ENCODE results near the gene MAP4K2.

MAP4K2 gene

DNA sequence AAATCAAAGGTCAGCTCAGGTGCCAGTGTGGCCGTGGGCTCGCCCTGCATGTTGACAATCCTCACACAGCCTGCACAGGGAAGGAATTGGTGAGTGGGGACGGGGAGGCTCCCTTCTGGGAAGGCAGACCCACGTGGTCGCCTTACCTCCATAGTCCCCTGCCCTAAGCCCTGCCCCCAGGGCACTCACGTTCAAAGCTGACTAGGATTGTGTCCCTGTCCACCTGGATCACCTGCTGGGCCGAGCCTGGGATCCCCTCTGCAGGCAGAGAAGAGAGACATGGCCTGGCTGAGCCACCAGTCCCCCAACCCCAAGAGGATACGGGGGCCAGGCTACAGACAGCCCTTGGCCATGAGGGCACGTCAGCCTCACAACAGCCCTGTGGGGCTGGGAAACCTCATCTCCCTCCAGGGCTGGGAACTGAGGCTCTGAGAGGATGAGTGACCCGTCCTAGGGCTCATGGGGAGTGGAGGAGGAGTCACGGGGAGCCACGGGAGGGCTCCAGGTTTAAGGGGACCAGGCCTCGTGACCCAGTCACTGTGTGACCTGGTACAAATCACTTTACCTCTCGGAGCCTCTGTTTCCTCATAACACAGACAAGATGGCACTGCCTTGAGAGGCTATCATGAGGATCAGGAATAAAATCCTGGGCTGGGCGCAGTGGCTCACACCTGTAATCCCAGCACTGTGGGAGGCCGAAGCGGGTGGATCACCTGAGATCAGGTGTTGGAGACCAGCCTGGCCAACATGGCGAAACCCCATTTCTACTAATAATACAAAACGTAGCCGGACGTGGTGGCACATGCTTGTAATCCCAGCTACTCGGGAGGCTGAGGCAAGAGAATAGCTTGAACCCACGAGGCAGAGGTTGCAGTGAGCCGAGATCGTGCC, 12.6 kb downstream of the MAP4K2 start:
- H3K27ac ChIP-seq, result no peak overlapping the region
- TF ChIP-seq, protein P1, sequence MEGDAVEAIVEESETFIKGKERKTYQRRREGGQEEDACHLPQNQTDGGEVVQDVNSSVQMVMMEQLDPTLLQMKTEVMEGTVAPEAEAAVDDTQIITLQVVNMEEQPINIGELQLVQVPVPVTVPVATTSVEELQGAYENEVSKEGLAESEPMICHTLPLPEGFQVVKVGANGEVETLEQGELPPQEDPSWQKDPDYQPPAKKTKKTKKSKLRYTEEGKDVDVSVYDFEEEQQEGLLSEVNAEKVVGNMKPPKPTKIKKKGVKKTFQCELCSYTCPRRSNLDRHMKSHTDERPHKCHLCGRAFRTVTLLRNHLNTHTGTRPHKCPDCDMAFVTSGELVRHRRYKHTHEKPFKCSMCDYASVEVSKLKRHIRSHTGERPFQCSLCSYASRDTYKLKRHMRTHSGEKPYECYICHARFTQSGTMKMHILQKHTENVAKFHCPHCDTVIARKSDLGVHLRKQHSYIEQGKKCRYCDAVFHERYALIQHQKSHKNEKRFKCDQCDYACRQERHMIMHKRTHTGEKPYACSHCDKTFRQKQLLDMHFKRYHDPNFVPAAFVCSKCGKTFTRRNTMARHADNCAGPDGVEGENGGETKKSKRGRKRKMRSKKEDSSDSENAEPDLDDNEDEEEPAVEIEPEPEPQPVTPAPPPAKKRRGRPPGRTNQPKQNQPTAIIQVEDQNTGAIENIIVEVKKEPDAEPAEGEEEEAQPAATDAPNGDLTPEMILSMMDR (conservative IDR thresholded peaks at IDR 0.05), result no peak

DNA sequence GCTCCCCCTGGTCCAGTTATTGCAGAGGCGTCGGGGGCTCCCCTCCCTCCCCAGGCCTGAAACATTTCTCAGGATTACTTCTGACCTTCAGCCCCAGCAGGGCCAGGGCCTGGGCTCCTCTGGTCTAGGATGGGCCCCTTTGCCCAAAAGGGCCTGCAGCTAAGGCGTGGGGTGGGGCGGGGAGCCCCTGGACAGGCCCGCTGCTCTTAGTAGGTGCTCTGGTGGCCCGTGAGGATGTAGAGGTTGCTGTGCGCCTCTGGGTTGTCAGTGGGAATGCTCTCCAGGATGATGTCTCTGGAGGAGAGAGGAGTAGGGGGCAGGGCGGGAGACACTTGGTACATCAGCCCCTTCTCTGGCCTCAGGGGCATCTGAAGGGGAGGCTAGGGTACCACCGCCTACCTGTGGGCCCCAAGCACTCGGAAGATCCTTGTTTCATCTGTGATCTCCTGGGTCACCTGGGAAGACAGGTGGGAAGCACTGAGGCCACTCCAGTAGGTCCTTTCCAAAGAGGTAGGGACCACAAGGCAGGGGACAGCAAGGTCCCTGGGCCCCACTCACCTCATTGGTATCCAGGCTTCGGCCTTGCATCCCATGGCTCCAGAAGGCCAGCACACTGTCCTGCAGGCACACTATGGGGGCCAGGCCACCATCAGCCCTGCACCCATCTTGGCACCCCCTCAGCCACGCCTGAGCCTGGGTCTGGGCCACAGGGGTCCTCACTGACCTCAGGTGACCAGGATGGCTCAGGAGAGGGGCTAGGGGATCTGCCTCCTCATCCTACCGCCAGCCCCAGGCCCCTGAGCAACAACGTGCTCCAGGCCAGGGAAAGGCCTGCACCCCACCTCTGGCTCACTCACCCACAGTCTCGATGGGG, 13.4 kb downstream of the MAP4K2 start:
- no peak overlapping the region for H3K27ac ChIP-seq
- TF ChIP-seq, protein P1 (conservative IDR thresholded peaks at IDR 0.05), result no peak

DNA sequence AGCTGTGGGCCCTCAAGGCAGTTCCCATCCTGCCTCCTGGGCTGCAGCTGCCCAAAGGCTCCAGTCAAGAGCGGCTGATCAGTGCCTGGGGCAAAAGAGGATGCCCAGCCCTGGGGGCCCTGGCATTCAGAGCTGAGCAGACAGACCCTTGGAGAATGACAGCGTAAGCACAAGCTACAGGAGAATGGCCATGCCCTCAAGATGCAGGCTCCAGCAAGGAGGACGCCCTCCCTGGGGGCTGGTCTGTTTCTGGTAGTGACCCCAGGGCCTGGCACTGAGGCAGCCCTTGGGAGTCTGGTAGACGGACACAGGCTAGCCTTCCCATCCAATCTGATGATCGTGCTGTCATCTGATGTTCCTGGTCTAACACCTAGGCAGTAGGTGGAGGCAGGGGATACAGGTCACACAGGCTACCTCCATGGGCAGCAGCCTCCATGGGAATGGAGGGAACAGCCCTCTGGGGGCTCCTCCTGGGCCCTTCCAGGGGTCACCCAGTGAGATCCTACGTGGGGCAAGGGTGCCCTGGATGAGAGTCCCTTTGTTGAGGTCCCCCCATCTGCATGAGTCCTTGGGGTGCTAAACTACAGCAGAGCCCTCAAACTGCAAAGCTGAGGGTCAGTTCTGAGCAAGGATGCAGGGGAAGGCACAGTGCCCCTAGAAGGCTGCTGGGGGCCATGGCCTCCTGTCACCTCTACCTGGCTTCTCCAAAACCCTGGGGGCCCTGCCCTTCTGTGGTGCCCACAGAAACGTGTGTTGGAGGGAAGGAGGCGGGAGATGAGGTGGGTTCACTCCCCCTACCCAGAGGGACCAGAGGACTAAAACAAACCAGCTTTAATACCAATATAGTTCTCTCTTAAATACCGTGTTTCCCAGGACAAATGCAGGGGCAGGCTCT, 14.4 kb downstream of the MAP4K2 start:
- no peak overlapping the region for H3K27ac ChIP-seq
- TF ChIP-seq, protein P1 (conservative IDR thresholded peaks at IDR 0.05), result no peak

DNA sequence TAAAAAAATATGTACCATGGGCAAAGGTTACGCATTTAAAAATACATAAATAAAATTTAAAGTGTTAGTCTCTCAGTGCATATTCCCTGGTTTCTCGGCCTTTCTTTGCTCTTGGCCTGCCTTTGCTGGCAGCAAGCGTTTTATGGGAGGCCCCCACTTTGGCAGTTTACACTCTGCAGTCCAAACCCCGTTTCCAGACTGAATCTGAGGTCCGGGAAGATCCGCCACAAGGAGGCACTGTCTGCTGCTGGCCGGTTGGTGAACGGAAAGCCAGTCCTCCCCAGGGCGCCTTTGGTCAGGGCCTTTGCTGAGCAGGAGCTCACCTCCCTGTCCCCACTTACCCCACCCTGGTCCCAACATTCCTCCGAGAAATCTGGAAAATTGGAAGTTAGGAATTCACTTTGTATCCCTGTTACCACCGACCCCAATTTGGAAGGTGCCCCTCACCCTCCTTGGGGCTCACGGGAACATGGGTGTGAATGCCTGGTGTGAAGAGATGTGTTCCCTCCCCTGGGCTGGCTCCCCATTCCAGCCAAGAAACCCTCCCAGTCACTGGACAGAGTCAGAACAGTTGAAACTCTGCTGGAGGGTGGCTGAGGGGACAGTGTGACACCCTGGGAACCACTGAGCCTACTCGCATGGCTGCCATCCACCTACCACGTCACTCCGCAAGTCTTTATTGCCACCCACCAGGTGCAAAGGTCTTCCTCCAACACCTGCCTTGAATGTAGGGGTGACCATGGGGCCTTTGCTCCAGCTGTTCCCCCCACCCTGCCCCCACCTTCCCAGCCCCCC, 15.3 kb downstream of the MAP4K2 start:
- TF ChIP-seq, protein P1 (conservative IDR thresholded peaks at IDR 0.05), result peak; percentile 97
- no peak overlapping the region for H3K27ac ChIP-seq

DNA sequence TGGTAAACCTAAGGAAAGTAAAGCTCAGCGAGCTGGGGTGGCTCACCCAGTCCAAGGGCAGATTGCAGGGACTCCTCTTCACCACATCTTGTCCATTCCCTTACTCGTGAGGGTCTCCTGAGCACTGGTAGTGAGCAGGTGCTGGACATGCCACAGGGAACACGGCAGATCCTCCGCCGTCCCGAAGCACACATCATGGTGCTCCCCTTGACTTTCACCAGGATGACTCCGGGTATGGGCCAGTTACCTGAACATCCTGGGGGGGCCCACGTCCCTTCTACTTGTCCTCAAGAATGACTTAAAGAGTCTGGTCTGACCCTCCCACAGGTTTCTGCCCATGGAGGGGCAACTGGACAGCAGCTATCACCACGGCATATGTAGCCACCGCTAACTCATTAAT, 16.7 kb downstream of the MAP4K2 start:
- TF ChIP-seq, protein P1 (conservative IDR thresholded peaks at IDR 0.05), result no peak
- H3K27ac ChIP-seq, result peak overlapping the region; percentile 58

DNA sequence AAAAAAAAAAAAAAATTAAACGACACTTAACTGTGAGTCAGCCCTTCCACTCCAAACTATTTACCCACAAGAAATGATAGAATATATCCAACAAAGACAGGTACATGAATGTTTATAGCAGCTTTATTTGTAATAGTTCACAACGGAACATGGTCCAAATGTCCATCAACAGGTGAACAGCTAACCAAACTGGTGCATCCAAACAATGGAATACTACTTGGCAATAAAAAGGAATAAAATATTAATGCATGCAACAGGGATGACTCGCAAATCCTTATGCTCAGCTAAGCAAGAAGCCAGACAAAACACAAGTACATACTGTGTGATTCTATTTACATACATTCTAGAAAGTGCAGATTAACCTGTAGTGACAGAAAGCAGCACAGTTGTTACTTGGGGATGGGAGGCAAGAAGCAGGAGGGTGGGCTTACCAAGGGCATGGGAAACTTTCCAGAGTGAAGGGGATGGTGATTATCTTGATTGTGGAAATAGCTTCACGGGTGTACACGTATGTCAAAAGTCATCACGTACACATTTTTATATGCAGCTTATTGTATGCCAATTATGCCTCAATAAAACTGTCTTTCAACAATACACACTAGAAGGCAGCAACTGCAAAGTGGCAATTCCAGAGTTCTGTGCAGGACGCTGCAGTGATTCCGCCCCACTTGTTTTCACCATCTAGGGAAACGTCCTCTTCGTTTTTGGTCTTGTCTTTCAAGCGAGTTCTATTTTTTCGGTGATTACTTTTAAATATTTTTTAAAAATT, 18.0 kb downstream of the MAP4K2 start:
- TF ChIP-seq, protein P1 (conservative IDR thresholded peaks at IDR 0.05), result no peak; the same call in 1 of the 2 replicates

More for the DNA sequence above, 18.0 kb downstream of the MAP4K2 start:
- H3K27ac ChIP-seq, result peak overlapping the region; percentile 58
